CD4-positive, alpha-beta T cell treated with Interleukin-10 for 1 hour (primary cell): ENCODE results near the gene GPC3.
"Not testable (repeated sequence)": the region's sequence is repeated elsewhere in the genome, so short reads cannot be mapped to it uniquely, and the experiment has no call there.

Experiments used
- DNase-seq: peaks from one replicate; pipeline ENCODE4 v3.0.0-alpha.2; 2020

GPC3 gene

GRCh38 chrX:133638285-133638684 is 347.1 kb downstream of the GPC3 start:
- no peak for DNase-seq

GRCh38 chrX:133637765-133638164 is 347.6 kb downstream of the GPC3 start:
- DNase-seq = no peak

GRCh38 chrX:133636009-133636408 is 349.4 kb downstream of the GPC3 start:
- no peak for DNase-seq

- no peak for DNase-seq
Measured at GRCh38 chrX:133634416-133634815, 351.0 kb downstream of the GPC3 start.

- no peak for DNase-seq
Measured at GRCh38 chrX:133633950-133634349, 351.4 kb downstream of the GPC3 start.

GRCh38 chrX:133633162-133633561 is 352.2 kb downstream of the GPC3 start:
- DNase-seq = no peak

- no peak for DNase-seq
Measured at GRCh38 chrX:133630362-133630761, 355.0 kb downstream of the GPC3 start.

- no peak for DNase-seq
Measured at GRCh38 chrX:133627673-133628072, 357.7 kb downstream of the GPC3 start.

- not testable (repeated sequence) for DNase-seq
Measured at GRCh38 chrX:133621384-133621783, 364.0 kb downstream of the GPC3 start.

GRCh38 chrX:133611676-133612075 is 373.7 kb downstream of the GPC3 start:
- DNase-seq = no peak

- DNase-seq = no peak
Measured at GRCh38 chrX:133610056-133610455, 375.3 kb downstream of the GPC3 start.

GRCh38 chrX:133609166-133609565 is 376.2 kb downstream of the GPC3 start:
- no peak for DNase-seq

GRCh38 chrX:133608406-133608805 is 377.0 kb downstream of the GPC3 start:
- DNase-seq = no peak

- no peak for DNase-seq
Measured at GRCh38 chrX:133607419-133608348, 377.7 kb downstream of the GPC3 start.

- DNase-seq = no peak
Measured at GRCh38 chrX:133606990-133607389, 378.4 kb downstream of the GPC3 start.

GRCh38 chrX:133604801-133605200 is 380.6 kb downstream of the GPC3 start:
- no peak for DNase-seq

GRCh38 chrX:133602881-133603280 is 382.5 kb downstream of the GPC3 start:
- DNase-seq = no peak

GRCh38 chrX:133601116-133601515 is 384.3 kb downstream of the GPC3 start:
- no peak for DNase-seq

GRCh38 chrX:133600536-133600935 is 384.9 kb downstream of the GPC3 start:
- DNase-seq = no peak

- no peak for DNase-seq
Measured at GRCh38 chrX:133598601-133599335, 386.6 kb downstream of the GPC3 start.

GRCh38 chrX:133594156-133594555 is 391.2 kb downstream of the GPC3 start:
- DNase-seq = no peak

- no peak for DNase-seq
Measured at GRCh38 chrX:133593531-133593930, 391.9 kb downstream of the GPC3 start.

- no peak for DNase-seq
Measured at GRCh38 chrX:133590703-133591505, 394.5 kb downstream of the GPC3 start.
